CD4-positive, CD25-positive, alpha-beta regulatory T cell (primary cell): Measurements from ENCODE around the gene EZR. TPM values are rescaled to one million over a fixed set of nuclear protein-coding genes. Genes with fewer than 3 reads are reported as not detected.
A peak's percentile ranks its signal among the peaks of the same experiment; 100 is the strongest.

Experiments
- ATAC-seq, 2 donors: fragments of 150-1000 bp; cut with Tn5 transposase; one replicate each; pipeline ENCODE4 v1.10.0; 2021; ENCODE audit warnings: low read depth in 2 of 2, moderate number of reproducible peaks in 2 of 2, moderate library complexity in 1 of 2
- DNase-seq, 3 donors: peaks; one replicate each; pipeline versions ENCODE4 v3.0.0 to v3.0.0-alpha.2; 2012 to 2022; ENCODE audit warnings: mixed read lengths in 1 of 3
- H3K27ac ChIP-seq: one replicate; pipeline ENCODE4 v1.7.0; 2013; ENCODE audit warnings: mild to moderate bottlenecking, low read length; ENCODE audit not compliant: insufficient read depth, poor library complexity, severe bottlenecking
- H3K27me3 ChIP-seq: one replicate; pipeline ENCODE4 v1.7.0; 2013; ENCODE audit warnings: low read length; ENCODE audit not compliant: control insufficient read depth, insufficient read depth
- H3K36me3 ChIP-seq: one replicate; pipeline ENCODE4 v1.7.0; 2013; ENCODE audit warnings: mild to moderate bottlenecking, low read length, moderate library complexity; ENCODE audit not compliant: control insufficient read depth, insufficient read depth
- H3K4me1 ChIP-seq: 2 replicates; pipeline ENCODE4 v1.7.0; 2013; ENCODE audit warnings: mild to moderate bottlenecking, low read length; ENCODE audit not compliant: insufficient read depth, control insufficient read depth, poor library complexity, severe bottlenecking
- H3K4me3 ChIP-seq: one replicate; pipeline ENCODE4 v1.7.0; 2013; ENCODE audit warnings: low read depth, mild to moderate bottlenecking, low read length, moderate library complexity
- H3K9me3 ChIP-seq, 2 experiments: 1 replicate in 1 of 2; 2 replicates in 1 of 2; pipeline ENCODE4 v1.7.0; 2013; ENCODE audit warnings: low read length in 2 of 2, mild to moderate bottlenecking in 1 of 2, moderate library complexity in 1 of 2; ENCODE audit not compliant: control insufficient read depth in 2 of 2
- H3K27ac Mint-ChIP-seq, 3 donors: one replicate each; pipeline ENCODE4 v1.8.0; 2020 to 2022; ENCODE audit warnings: mild to moderate bottlenecking in 3 of 3, mixed read lengths in 3 of 3, moderate library complexity in 2 of 3
- H3K27me3 Mint-ChIP-seq: one replicate; pipeline ENCODE4 v1.8.0; 2022; ENCODE audit warnings: mild to moderate bottlenecking, mixed read lengths
- H3K36me3 Mint-ChIP-seq: one replicate; pipeline ENCODE4 v1.8.0; 2020; ENCODE audit warnings: mixed read lengths
- H3K4me1 Mint-ChIP-seq, 4 donors: one replicate each; pipeline ENCODE4 v1.8.0; 2020 to 2022; ENCODE audit warnings: mixed read lengths in 4 of 4, mild to moderate bottlenecking in 1 of 4
- H3K4me3 Mint-ChIP-seq, 4 donors: one replicate each; pipeline ENCODE4 v1.8.0; 2020 to 2022; ENCODE audit warnings: mild to moderate bottlenecking in 4 of 4, mixed read lengths in 4 of 4, moderate library complexity in 3 of 4
- H3K9me3 Mint-ChIP-seq, 7 donors: one replicate each; pipeline ENCODE4 v1.8.0; 2020 to 2022; ENCODE audit warnings: mixed read lengths in 7 of 7, mild to moderate bottlenecking in 3 of 7, moderate library complexity in 2 of 7
- polyA plus RNA-seq, 4 donors: library from polyadenylated mRNA; unstranded; fragments of 300-500 nt; fragmentation: Illumina TruSeq; gene quantifications; one replicate each; pipeline ENCODE4 v1.2.3, GENCODE V29; 2021
- total RNA-seq: library from RNA; stranded (reverse); gene quantifications from one replicate; pipeline ENCODE4 v1.2.3, GENCODE V29; 2022

Gene EZR
- total and polyA plus RNA-seq, 5 donors from 2014 or later, result 310 to 559 (median 396) TPM

- no peaks in the 10 kb centered on the region for H3K27me3 Mint-ChIP-seq
- H3K9me3 Mint-ChIP-seq, result peaks cover 0 to 6% (median 0%) of the 10 kb centered on the region in 7 donors
- no peak overlapping the region for H3K27ac ChIP-seq
- H3K4me3 ChIP-seq, result no peak overlapping the region
- no peaks in the 10 kb centered on the region for H3K9me3 ChIP-seq
- no peak overlapping the region for H3K4me3 Mint-ChIP-seq
- H3K27me3 ChIP-seq, result no peaks in the 10 kb centered on the region
- H3K36me3 ChIP-seq, result peaks cover 97% of the 10 kb centered on the region
- DNase-seq, result no peak
- no peak for ATAC-seq
- peaks cover 61% of the 10 kb centered on the region for H3K36me3 Mint-ChIP-seq
- H3K4me1 ChIP-seq, result peaks cover 16% of the 10 kb centered on the region
- peaks cover 9 to 63% (median 44%) of the 10 kb centered on the region in 4 donors for H3K4me1 Mint-ChIP-seq
- H3K27ac Mint-ChIP-seq, result no peak overlapping the region
Measured at GRCh38 chr6:158775832-158776231, 43.3 kb downstream of the EZR start.

DNA sequence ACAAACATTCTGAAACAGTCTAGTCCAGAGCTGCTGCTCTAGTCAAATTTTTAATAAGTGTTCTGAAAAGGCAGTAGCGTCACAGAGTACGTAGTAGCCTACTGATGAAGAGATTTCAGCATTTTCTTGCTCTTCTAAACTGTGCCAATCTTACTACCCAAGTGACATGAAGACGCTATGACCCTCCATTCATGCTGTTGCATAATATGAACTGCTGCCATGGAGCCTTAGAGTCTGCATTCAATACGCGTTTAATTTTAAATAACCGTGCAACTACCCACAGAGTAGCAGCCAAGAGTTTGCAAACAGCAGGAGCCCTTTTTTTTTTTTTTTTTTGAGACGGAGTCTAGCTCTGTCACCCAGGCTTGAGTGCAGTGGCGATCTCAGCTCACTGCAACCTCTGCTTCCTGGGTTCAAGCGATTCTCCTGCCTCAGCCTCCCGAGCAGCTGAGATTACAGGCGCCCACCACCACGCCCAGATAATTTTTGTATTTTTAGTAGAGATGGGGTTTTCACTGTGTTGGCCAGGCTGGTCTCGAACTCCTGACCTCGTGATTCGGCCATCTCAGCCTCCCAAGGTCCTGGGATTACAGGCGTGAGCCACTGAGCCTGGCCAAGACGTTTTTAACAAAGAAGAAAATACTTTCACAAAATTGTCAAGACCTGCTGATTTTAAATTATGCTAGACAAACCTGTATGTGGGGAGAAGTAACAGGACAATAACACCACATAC lies 44.3 kb downstream of the EZR start:
- no peaks in the 10 kb centered on the region for H3K27me3 ChIP-seq
- DNase-seq (no peak), ATAC-seq (no peak)
- Mint-ChIP-seq H3K9me3 (peaks cover 0 to 7% (median 0%) of the 10 kb centered on the region in 7 donors), H3K4me3 (peak overlapping the region in 1 of 4 donors; percentile 41), H3K27ac (peak overlapping the region in 1 of 3 donors; percentile 67), H3K27me3 (no peaks in the 10 kb centered on the region), H3K36me3 (peaks cover 62% of the 10 kb centered on the region), H3K4me1 (peaks cover 7 to 61% (median 40%) of the 10 kb centered on the region in 4 donors)
- no peak overlapping the region for H3K27ac ChIP-seq
- no peak overlapping the region for H3K4me3 ChIP-seq
- peaks cover 98% of the 10 kb centered on the region for H3K36me3 ChIP-seq
- H3K9me3 ChIP-seq, result no peaks in the 10 kb centered on the region
- peaks cover 16% of the 10 kb centered on the region for H3K4me1 ChIP-seq

DNA sequence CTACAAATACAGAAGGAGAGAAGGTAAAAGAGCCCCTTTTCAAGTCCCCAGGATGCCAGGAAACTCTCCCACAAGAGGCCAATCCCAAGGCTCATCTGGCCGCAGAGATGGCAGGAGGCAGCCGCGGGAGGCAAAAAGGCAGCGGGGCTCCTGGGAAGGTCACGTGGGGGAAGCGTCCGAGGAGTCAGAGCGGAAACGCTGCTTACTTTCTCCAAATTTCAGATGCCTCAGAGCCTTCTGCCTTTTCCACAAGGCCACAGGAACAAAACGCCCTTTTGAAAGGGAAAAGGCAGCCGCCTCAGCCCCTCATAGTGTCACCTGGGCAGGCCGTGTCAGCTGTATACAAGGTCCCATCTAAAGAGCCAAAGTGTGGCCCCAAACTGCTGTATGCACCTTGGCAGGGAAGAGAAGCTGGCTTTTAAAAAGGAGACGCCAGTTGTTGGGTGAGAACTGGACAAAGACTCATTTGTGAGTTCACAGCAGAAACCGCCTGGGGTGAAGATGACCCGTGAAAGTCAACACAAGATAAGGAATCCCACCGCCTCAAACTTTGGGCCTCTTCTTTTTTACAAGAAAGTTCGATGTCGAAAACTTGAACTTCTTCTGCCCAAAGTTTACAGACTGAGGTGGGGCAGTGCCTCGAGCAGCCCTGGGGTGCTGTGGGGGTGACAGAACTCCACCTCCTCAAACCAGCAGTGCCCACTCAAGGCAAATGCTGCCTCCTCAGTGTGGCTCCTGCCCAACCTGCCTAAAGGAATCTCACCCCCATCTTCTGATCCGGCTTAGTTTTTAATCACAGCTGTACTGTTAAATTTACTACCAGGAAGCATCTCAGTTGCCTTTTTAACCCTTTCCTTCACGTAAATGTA lies 45.4 kb downstream of the EZR start:
- Mint-ChIP-seq H3K9me3 (peaks cover 0 to 10% (median 0%) of the 10 kb centered on the region in 7 donors), H3K4me1 (peaks cover 7 to 58% (median 37%) of the 10 kb centered on the region in 4 donors), H3K4me3 (peak overlapping the region in 1 of 4 donors; percentile 41), H3K27me3 (peaks cover 4% of the 10 kb centered on the region), H3K36me3 (peaks cover 66% of the 10 kb centered on the region), H3K27ac (peak overlapping the region; percentile 38 to 80 (median 46))
- DNase-seq (no peak), ATAC-seq (no peak)
- peak overlapping the region; percentile 45 for H3K27ac ChIP-seq
- no peak overlapping the region for H3K4me3 ChIP-seq
- H3K27me3 ChIP-seq, result no peaks in the 10 kb centered on the region
- peaks cover 16% of the 10 kb centered on the region for H3K4me1 ChIP-seq
- H3K36me3 ChIP-seq, result peaks cover 99% of the 10 kb centered on the region
- no peaks in the 10 kb centered on the region for H3K9me3 ChIP-seq

DNA sequence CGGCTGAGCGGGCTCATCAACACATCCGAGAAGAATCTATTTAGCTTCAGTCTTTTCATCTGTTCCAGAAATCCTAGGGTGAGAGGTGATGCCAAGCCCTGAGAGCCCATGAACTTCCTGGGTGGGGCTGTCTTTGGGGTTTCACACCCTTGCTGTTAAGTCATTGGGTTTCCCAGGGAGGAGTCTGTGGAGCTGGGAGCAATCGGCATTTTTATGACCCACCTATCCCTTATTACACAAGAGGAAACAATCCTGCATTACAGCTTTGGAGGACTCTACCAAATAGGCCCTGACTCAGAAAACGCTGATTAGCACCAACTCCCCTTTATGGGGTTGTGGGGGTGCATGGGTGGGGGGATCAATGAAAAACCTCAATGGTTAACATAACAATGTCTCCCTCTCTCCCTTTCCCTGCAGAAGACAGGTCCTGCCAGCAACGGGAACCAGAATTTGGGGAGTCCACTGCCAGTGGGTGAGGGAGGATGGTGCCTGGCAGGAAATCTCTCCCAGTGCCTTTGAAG lies 46.3 kb downstream of the EZR start:
- peaks cover 99% of the 10 kb centered on the region for H3K36me3 ChIP-seq
- Mint-ChIP-seq H3K4me3 (peak overlapping the region in 1 of 4 donors; percentile 41), H3K4me1 (peaks cover 7 to 50% (median 31%) of the 10 kb centered on the region in 4 donors)

DNA sequence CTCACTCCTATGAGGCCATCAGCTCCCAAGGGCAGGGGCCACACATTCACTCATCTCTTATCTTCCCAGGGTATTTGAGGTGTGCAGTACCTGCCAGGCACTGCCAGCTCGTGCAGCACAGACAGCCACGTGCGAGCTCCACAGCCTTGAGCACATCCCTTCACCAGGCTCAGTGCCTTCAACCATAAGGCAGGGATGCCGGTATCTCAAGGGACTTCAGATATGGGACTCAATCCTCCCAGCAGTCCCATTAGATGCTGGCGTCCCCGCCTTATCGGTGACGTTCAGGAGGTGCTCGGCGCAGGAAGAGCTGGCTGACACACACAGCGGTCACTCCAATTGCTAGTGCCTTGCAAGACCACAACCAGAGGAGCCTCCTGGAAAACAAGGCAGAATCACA lies 47.0 kb downstream of the EZR start:
- ATAC-seq (no peak), DNase-seq (no peak)
- Mint-ChIP-seq H3K9me3 (peaks cover 0 to 12% (median 0%) of the 10 kb centered on the region in 7 donors), H3K4me3 (peak overlapping the region in 1 of 4 donors; percentile 55), H3K36me3 (peaks cover 68% of the 10 kb centered on the region), H3K27me3 (peaks cover 4% of the 10 kb centered on the region), H3K4me1 (peaks cover 7 to 46% (median 27%) of the 10 kb centered on the region in 4 donors), H3K27ac (peak overlapping the region; percentile 89 to 98 (median 93))
- Histone ChIP-seq H3K36me3 (peaks cover 99% of the 10 kb centered on the region), H3K4me3 (no peak overlapping the region), H3K4me1 (peaks cover 16% of the 10 kb centered on the region), H3K9me3 (no peaks in the 10 kb centered on the region), H3K27me3 (no peaks in the 10 kb centered on the region), H3K27ac (no peak overlapping the region)

More for the DNA sequence above, 46.3 kb downstream of the EZR start:
- ATAC-seq, result no peak
- no peak for DNase-seq
- H3K4me3 ChIP-seq, result no peak overlapping the region
- H3K27me3 Mint-ChIP-seq, result peaks cover 4% of the 10 kb centered on the region
- no peaks in the 10 kb centered on the region for H3K27me3 ChIP-seq
- peaks cover 16% of the 10 kb centered on the region for H3K4me1 ChIP-seq
- peaks cover 0 to 10% (median 0%) of the 10 kb centered on the region in 7 donors for H3K9me3 Mint-ChIP-seq
- H3K36me3 Mint-ChIP-seq, result peaks cover 66% of the 10 kb centered on the region
- no peaks in the 10 kb centered on the region for H3K9me3 ChIP-seq
- peak overlapping the region; percentile 20 to 80 (median 46) for H3K27ac Mint-ChIP-seq
- H3K27ac ChIP-seq, result peak overlapping the region; percentile 45

- H3K4me3 ChIP-seq, result no peak overlapping the region
- Mint-ChIP-seq H3K4me1 (peaks cover 7 to 40% (median 21%) of the 10 kb centered on the region in 4 donors), H3K36me3 (peaks cover 67% of the 10 kb centered on the region), H3K9me3 (peaks cover 0 to 13% (median 0%) of the 10 kb centered on the region in 7 donors), H3K4me3 (peak overlapping the region in 3 of 4 donors; percentile 55 to 70 (median 58)), H3K27ac (peak overlapping the region; percentile 89 to 98 (median 93)), H3K27me3 (peaks cover 4% of the 10 kb centered on the region)
- peaks cover 16% of the 10 kb centered on the region for H3K4me1 ChIP-seq
- no peaks in the 10 kb centered on the region for H3K27me3 ChIP-seq
- DNase-seq, result no peak
- no peaks in the 10 kb centered on the region for H3K9me3 ChIP-seq
- no peak overlapping the region for H3K27ac ChIP-seq
- ATAC-seq, result no peak
- H3K36me3 ChIP-seq, result peaks cover 99% of the 10 kb centered on the region
Measured at GRCh38 chr6:158771399-158772152, 47.6 kb downstream of the EZR start.
